Natural killer cell (primary cell): ENCODE results near the gene PRG3. TPM values are rescaled to one million over a fixed set of nuclear protein-coding genes. Genes with fewer than 3 reads are reported as not detected.
A peak's percentile ranks its signal among the peaks of the same experiment; 100 is the strongest.
"Not testable (repeated sequence)": the region's sequence is repeated elsewhere in the genome, so short reads cannot be mapped to it uniquely, and the experiment has no call there.

Source experiments
- ATAC-seq, 3 donors: fragments of 150-1000 bp in 2 of 3; fragments of 200-7000 bp in 1 of 3; cut with Tn5 transposase; 1 replicate in 1 of 3; 2 replicates in 2 of 3; pipeline ENCODE4 v1.10.0; 2021; ENCODE audit warnings: mild to moderate bottlenecking in 2 of 3, moderate library complexity in 2 of 3
- DNase-seq, 2 donors: peaks; one replicate each; pipeline versions ENCODE4 v3.0.0 to v3.0.0-alpha.2; 2013 to 2021; ENCODE audit warnings: mixed read lengths in 1 of 2
- H3K27ac ChIP-seq: one replicate; pipeline ENCODE4 v1.5.1; 2013; ENCODE audit warnings: mild to moderate bottlenecking, low read length
- H3K27me3 ChIP-seq: one replicate; pipeline ENCODE4 v1.6.1; 2013; ENCODE audit warnings: low read length; ENCODE audit not compliant: control insufficient read depth, insufficient read depth
- H3K36me3 ChIP-seq: one replicate; pipeline ENCODE4 v1.6.1; 2013; ENCODE audit warnings: low read length; ENCODE audit not compliant: control insufficient read depth, insufficient read depth
- H3K4me1 ChIP-seq: one replicate; pipeline ENCODE4 v1.6.1; 2013; ENCODE audit warnings: low read length; ENCODE audit not compliant: control insufficient read depth, insufficient read depth
- H3K4me3 ChIP-seq: one replicate; pipeline ENCODE4 v1.5.1; 2013; ENCODE audit warnings: low read length
- H3K9me3 ChIP-seq: one replicate; pipeline ENCODE4 v1.6.1; 2013; ENCODE audit warnings: low read length; ENCODE audit not compliant: control insufficient read depth, insufficient read depth
- H3K27ac Mint-ChIP-seq, 2 donors: one replicate each; pipeline ENCODE4 v1.8.0; 2022; ENCODE audit warnings: mild to moderate bottlenecking in 2 of 2, mixed read lengths in 2 of 2, moderate library complexity in 1 of 2
- H3K27me3 Mint-ChIP-seq, 2 donors: one replicate each; pipeline ENCODE4 v1.8.0; 2022; ENCODE audit warnings: low read depth in 2 of 2, mixed read lengths in 2 of 2
- H3K36me3 Mint-ChIP-seq: one replicate; pipeline ENCODE4 v1.8.0; 2022; ENCODE audit warnings: mixed read lengths
- H3K4me1 Mint-ChIP-seq, 2 donors: one replicate each; pipeline ENCODE4 v1.8.0; 2022; ENCODE audit warnings: mixed read lengths in 2 of 2
- H3K4me3 Mint-ChIP-seq: one replicate; pipeline ENCODE4 v1.8.0; 2022; ENCODE audit warnings: mild to moderate bottlenecking, moderate library complexity, mixed read lengths
- H3K9me3 Mint-ChIP-seq, 2 donors: one replicate each; pipeline ENCODE4 v1.8.0; 2022; ENCODE audit warnings: mixed read lengths in 2 of 2
- WGBS: methylation state at CpG from one replicate; pipeline ENCODE4 v1.1.7; 2013; ENCODE audit warnings: missing lambda C conversion rate; ENCODE audit not compliant: insufficient coverage; 5-methylcytosine and 5-hydroxymethylcytosine counted together
- intact Hi-C: fragments of 100-400 bp; cut with micrococcal nuclease; formaldehyde crosslinking; loops from one replicate; pipeline ENCODE4 v1.14.2; 2022
- total RNA-seq, 4 donors: library from RNA; stranded (reverse); fragments of 120-200 nt in 1 of 4; gene quantifications; one replicate each; pipeline versions ENCODE4 v1.2.3 to v1.2.4, GENCODE V29; 2013 to 2022
- TF ChIP-seq, protein P1 (sequence below): fragments of 200-600 bp; IDR thresholded peaks from one replicate; pipeline ENCODE4 v1.8.0; 2022; ENCODE audit warnings: antibody characterized with exemption

PRG3 gene
- total RNA-seq, 3 donors from 2014 or later (not counting 1 experiment from before 2014, with no cell fraction given): not detected

DNA sequence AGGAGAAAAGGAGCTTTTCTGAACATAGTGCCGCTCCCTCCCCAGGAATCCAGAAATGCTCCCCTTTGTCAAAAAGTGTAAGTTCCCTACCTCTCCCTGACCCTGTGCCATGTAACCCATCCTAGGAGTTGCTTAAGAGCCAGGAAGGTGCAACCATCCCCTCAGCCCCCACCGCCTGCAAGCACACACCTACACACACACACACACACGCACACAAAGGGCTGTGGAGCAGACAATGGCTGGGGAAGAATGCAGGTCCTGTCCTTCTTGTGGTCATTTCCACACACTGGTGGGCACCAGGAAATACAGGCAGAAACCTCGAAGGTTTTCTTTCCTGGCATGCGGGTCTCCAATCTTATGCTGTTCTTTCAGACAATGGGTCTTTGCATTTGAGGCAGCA, 41.6 kb downstream of the PRG3 start:
- DNase-seq (no peak), ATAC-seq (no peak)
- H3K4me3 ChIP-seq: no peak overlapping the region
- H3K27ac ChIP-seq: no peak overlapping the region
- peaks cover 29% of the 10 kb centered on the region for H3K4me1 ChIP-seq
- Mint-ChIP-seq H3K36me3 (no peaks in the 10 kb centered on the region), H3K9me3 (no peaks in the 10 kb centered on the region), H3K27ac (peak overlapping the region in 1 of 2 donors; percentile 14), H3K4me3 (no peak overlapping the region), H3K27me3 (peaks cover 0 to 13% of the 10 kb centered on the region in 2 donors), H3K4me1 (peaks cover 35% of the 10 kb centered on the region in 2 donors)
- H3K9me3 ChIP-seq: no peaks in the 10 kb centered on the region
- no peaks in the 10 kb centered on the region for H3K27me3 ChIP-seq
- WGBS: 77% methylated on average over 5 of the region's 5 CpGs
- no peaks in the 10 kb centered on the region for H3K36me3 ChIP-seq
- intact Hi-C loops: loop anchor here (5.0 kb wide), 2 partner anchors 88 to 328 kb away; partner anchors contain the start of genes SLC43A3 and ZDHHC5
- TF ChIP-seq, protein P1, sequence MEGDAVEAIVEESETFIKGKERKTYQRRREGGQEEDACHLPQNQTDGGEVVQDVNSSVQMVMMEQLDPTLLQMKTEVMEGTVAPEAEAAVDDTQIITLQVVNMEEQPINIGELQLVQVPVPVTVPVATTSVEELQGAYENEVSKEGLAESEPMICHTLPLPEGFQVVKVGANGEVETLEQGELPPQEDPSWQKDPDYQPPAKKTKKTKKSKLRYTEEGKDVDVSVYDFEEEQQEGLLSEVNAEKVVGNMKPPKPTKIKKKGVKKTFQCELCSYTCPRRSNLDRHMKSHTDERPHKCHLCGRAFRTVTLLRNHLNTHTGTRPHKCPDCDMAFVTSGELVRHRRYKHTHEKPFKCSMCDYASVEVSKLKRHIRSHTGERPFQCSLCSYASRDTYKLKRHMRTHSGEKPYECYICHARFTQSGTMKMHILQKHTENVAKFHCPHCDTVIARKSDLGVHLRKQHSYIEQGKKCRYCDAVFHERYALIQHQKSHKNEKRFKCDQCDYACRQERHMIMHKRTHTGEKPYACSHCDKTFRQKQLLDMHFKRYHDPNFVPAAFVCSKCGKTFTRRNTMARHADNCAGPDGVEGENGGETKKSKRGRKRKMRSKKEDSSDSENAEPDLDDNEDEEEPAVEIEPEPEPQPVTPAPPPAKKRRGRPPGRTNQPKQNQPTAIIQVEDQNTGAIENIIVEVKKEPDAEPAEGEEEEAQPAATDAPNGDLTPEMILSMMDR: no peak

GRCh38 chr11:57338142-57338541, 42.8 kb downstream of the PRG3 start, which contains the start of gene P2RX3:
Gene P2RX3 (plus strand): TSS chr11:57338352. CDS start chr11:57338551, 199 bp downstream.
- peak within 1 kb of the TSS in 1 of 2 donors; percentile 18 for H3K27ac Mint-ChIP-seq
- Histone ChIP-seq H3K36me3 (peaks cover 2% of the 10 kb centered on the region), H3K9me3 (no peaks in the 10 kb centered on the region), H3K4me3 (no peak within 1 kb of the TSS), H3K27ac (no peak within 1 kb of the TSS), H3K4me1 (peaks cover 32% of the 10 kb centered on the region), H3K27me3 (no peaks in the 10 kb centered on the region)
- H3K4me3 Mint-ChIP-seq: peak within 1 kb of the TSS; percentile 9
- peaks cover 46% of the 10 kb centered on the region in 2 donors for H3K4me1 Mint-ChIP-seq
- 77% methylated on average over 4 of the region's 4 CpGs for WGBS
- TF ChIP-seq, protein P1: no peak
- H3K36me3 Mint-ChIP-seq: no peaks in the 10 kb centered on the region
- H3K27me3 Mint-ChIP-seq: peaks cover 0 to 13% of the 10 kb centered on the region in 2 donors
- H3K9me3 Mint-ChIP-seq: no peaks in the 10 kb centered on the region
- ATAC-seq (no peak), DNase-seq (no peak)
- intact Hi-C loops: loop anchor here (5.0 kb wide), 2 partner anchors 89 to 329 kb away; partner anchors contain the start of genes SLC43A3 and ZDHHC5

GRCh38 chr11:57336856-57337255, 44.1 kb downstream of the PRG3 start:
- H3K4me3 ChIP-seq, H3K9me3 Mint-ChIP-seq, H3K36me3 Mint-ChIP-seq, H3K9me3 ChIP-seq, DNase-seq, ATAC-seq, H3K27me3 ChIP-seq: not testable (repeated sequence)
- H3K4me1 Mint-ChIP-seq: peaks cover 46 to 48% of the 10 kb centered on the region in 2 donors
- Histone ChIP-seq H3K27ac (peak overlapping the region; percentile 95), H3K4me1 (peaks cover 31% of the 10 kb centered on the region), H3K36me3 (peaks cover 15% of the 10 kb centered on the region)
- intact Hi-C loops: loop anchor here (5.0 kb wide), 2 partner anchors 90 to 330 kb away; partner anchors contain the start of genes SLC43A3 and ZDHHC5
- 94% methylated on average over 6 of the region's 6 CpGs for WGBS
- H3K27ac Mint-ChIP-seq: peak overlapping the region; percentile 97 to 99
- peak overlapping the region; percentile 99 for H3K4me3 Mint-ChIP-seq
- peaks cover 0 to 13% of the 10 kb centered on the region in 2 donors for H3K27me3 Mint-ChIP-seq

DNA sequence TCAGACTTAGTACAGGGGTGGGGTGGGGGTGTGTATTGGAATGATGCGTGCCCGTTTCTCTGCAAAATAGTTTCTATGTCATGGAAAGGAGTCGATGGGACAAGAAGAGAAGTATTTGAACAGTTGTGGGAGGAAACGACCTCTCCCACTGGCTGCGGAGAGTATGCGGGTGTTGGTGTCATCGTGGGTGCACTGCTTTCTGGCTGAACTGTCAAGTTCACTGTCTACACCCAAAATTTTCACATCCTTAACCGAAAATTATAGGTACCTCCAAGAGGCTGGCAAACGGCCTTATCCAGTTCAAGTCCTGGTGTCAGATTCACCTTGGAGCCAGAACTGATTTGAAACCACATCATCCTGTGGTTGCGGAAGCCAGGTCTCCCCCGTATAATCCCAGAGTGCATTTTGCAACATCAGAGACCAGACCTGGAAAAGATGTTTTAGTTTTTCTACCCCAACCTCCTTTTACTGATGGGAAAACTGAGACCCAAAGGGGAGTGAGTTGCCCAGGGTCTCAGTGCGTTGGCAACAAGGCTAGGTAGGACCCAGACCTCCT, 44.8 kb downstream of the PRG3 start:
- Mint-ChIP-seq H3K27ac (peak overlapping the region; percentile 97 to 99), H3K27me3 (peaks cover 0 to 13% of the 10 kb centered on the region in 2 donors), H3K4me1 (peaks cover 41 to 42% of the 10 kb centered on the region in 2 donors), H3K4me3 (peak overlapping the region; percentile 99), H3K36me3 (peaks cover 4% of the 10 kb centered on the region), H3K9me3 (no peaks in the 10 kb centered on the region)
- DNase-seq (peak in 1 of 2 donors; percentile 37), ATAC-seq (peak; percentile 40 to 45 (median 43))
- Histone ChIP-seq H3K36me3 (peaks cover 21% of the 10 kb centered on the region), H3K9me3 (no peaks in the 10 kb centered on the region), H3K27ac (peak overlapping the region; percentile 95), H3K4me3 (peak overlapping the region; percentile 65), H3K4me1 (peaks cover 25% of the 10 kb centered on the region), H3K27me3 (no peaks in the 10 kb centered on the region)
- TF ChIP-seq, protein P1: no peak
- 18% methylated on average over 10 of the region's 12 CpGs for WGBS
- intact Hi-C loops: loop anchor here (5.0 kb wide), 2 partner anchors 91 to 331 kb away; partner anchors contain the start of genes SLC43A3 and ZDHHC5
